Measurements from ENCODE around the gene TTC33.
A peak's percentile ranks its signal among the peaks of the same experiment; 100 is the strongest.

The TTC33 gene

DNA sequence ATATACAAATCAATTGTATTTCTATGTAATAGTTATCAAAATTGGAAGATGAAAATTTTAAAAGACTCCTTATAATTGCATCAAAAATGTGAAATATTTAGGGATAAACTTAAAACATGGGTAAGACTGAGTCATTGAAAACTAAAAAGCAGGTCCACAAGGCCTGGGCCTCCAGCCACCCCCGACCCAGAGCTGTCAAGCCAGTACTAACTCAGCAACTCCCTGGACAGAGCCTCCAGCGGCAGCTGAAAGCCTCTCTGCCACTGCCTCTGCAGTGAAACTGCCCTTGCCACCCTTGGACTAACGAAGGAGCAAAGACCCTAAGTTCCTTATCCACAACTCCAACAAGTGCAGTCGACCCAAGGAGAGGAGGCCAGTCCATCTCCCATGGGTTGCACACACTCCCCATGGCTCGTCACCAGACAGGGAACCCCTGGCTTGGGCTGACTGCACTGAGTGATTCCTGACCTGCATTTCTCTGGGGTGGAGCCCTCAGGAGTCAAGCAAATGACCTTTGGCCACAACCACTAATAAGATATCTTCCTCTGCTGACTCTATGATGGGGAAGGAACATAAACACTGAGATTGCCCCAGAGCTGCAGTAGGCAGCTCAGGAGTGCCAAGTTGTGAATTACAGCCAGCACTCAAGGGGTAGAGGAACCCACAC is 55.5 kb downstream of the TTC33 start:
- in situ Hi-C loops (cut with MboI; ENCODE audit: low sequenced_read_pairs, unreplicated experiment) = no loop called here
- DNase-seq (ENCODE audit: low spot score) = no peak
- TF ChIP-seq, protein P1, sequence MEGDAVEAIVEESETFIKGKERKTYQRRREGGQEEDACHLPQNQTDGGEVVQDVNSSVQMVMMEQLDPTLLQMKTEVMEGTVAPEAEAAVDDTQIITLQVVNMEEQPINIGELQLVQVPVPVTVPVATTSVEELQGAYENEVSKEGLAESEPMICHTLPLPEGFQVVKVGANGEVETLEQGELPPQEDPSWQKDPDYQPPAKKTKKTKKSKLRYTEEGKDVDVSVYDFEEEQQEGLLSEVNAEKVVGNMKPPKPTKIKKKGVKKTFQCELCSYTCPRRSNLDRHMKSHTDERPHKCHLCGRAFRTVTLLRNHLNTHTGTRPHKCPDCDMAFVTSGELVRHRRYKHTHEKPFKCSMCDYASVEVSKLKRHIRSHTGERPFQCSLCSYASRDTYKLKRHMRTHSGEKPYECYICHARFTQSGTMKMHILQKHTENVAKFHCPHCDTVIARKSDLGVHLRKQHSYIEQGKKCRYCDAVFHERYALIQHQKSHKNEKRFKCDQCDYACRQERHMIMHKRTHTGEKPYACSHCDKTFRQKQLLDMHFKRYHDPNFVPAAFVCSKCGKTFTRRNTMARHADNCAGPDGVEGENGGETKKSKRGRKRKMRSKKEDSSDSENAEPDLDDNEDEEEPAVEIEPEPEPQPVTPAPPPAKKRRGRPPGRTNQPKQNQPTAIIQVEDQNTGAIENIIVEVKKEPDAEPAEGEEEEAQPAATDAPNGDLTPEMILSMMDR (IDR thresholded peaks at IDR 0.05; ENCODE audit: borderline replicate concordance, control extremely low read depth, extremely low read depth, insufficient read depth, missing control alignments) = no peak

DNA sequence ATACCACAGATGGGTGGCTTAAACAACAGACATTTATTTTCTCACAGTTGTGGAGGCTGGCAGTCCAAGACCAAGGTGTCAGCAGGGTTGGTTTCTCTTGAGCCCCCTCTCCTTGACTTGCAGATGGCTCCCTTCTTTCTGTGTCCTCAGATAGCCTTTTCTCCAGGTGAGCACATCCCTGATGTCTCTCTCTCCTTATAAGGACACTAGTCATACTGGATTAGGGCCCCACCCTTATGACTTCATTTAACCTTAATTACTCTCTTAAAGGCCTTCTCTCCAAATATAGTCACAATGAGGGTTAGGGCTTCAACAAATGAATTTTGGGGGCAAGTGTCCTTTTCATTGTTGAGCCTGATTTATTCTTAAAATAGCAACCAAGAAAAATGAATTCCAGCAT is 61.3 kb downstream of the TTC33 start:
- no peak for DNase-seq (ENCODE audit: low spot score)
- TF ChIP-seq, protein P1 (IDR thresholded peaks at IDR 0.05; ENCODE audit: borderline replicate concordance, control extremely low read depth, extremely low read depth, insufficient read depth, missing control alignments) = no peak
- in situ Hi-C loops (cut with MboI; ENCODE audit: low sequenced_read_pairs, unreplicated experiment) = loop anchor here (10.0 to 25.0 kb wide), 3 partner anchors 750 to 1107 kb away; no protein-coding TSS in a partner anchor

DNA sequence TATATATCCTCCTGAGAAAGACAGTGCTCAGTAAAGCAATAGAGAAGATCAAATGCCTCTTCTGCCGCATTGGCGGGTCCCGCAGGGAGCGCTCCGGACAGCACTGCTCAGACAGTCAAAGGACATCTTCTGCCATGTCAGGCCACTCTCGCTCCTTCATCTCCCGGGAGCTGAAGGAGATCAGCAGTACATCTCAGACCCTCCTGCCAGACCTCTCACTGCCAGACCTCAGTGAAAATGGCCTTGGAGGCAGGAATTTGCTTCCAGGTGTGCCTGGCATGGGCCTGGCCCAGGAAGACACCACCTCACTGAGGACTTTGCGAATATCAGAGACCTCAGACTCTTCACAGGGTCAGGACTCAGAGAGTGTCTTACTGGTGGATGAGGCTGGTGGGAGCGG is 63.9 kb downstream of the TTC33 start:
- in situ Hi-C loops (cut with MboI; ENCODE audit: low sequenced_read_pairs, unreplicated experiment) = loop anchor here (10.0 to 25.0 kb wide), 3 partner anchors 747 to 1105 kb away; no protein-coding TSS in a partner anchor
- TF ChIP-seq, protein P1 (IDR thresholded peaks at IDR 0.05; ENCODE audit: borderline replicate concordance, control extremely low read depth, extremely low read depth, insufficient read depth, missing control alignments) = no peak
- no peak for DNase-seq (ENCODE audit: low spot score)

DNA sequence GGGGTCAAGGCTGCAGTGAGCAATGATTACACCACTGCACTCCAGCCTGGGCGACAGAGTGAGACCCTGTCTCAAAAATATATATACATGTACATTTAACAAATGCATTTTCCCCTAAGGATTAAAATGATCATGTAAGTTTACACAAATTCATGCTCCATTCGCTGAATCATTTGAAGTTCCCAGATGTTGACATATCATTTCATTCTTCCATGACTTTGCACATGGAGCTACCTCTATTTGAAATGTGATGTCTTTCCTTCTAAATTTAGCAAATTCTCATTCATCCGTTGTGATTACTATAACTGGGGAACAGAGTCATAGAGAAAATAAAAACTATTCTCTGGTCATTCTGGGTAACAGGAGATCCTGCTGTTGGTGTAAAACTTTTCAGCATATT is 65.5 kb downstream of the TTC33 start:
- DNase-seq (ENCODE audit: low spot score) = no peak
- TF ChIP-seq, protein P1 (IDR thresholded peaks at IDR 0.05; ENCODE audit: borderline replicate concordance, control extremely low read depth, extremely low read depth, insufficient read depth, missing control alignments) = no peak
- in situ Hi-C loops (cut with MboI; ENCODE audit: low sequenced_read_pairs, unreplicated experiment) = loop anchor here (10.0 to 25.0 kb wide), 3 partner anchors 745 to 1103 kb away; no protein-coding TSS in a partner anchor

DNA sequence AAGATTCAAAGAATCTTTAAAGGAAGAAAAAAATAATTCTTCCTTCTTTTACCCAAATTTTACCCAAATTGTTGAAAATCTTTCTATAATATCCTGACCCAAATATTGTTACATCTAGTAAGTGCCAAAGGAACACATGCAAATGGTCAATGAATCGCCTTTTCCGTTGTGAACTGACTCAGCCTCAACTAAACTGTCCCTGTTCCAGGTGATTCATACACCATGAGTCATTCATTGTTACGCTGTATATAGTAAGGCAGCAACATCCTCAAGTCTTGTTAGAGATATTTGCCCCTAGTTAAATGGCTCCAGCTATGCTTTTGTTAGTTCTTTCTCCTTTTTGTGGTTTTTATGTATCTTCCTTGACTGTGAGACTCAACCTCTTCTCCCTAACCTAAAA is 66.3 kb downstream of the TTC33 start:
- in situ Hi-C loops (cut with MboI; ENCODE audit: low sequenced_read_pairs, unreplicated experiment) = loop anchor here (25.0 kb wide), 2 partner anchors 977 to 1102 kb away; no protein-coding TSS in a partner anchor
- TF ChIP-seq, protein P1 (IDR thresholded peaks at IDR 0.05; ENCODE audit: borderline replicate concordance, control extremely low read depth, extremely low read depth, insufficient read depth, missing control alignments) = no peak
- DNase-seq (ENCODE audit: low spot score) = peak; percentile 36

DNA sequence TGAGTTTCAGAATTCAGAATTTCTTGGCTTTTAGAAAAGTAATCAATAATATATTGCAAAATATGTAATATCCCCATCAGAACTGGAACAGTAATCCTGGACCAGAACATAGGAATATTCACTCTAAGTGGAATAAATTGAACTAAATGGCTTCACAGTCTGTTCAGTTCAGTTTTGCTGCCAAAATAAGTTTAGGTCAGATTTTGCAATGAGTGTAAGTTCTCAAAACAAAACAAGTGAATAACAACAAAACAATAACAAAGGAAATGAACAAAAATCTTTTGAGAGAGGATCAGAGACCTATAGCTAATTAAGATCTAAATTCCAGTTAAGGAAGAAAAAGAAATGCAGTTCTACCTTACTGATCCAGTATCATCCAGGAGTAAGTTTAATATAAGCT is 66.8 kb downstream of the TTC33 start:
- TF ChIP-seq, protein P1 (IDR thresholded peaks at IDR 0.05; ENCODE audit: borderline replicate concordance, control extremely low read depth, extremely low read depth, insufficient read depth, missing control alignments) = no peak
- in situ Hi-C loops (cut with MboI; ENCODE audit: low sequenced_read_pairs, unreplicated experiment) = loop anchor here (25.0 kb wide), 2 partner anchors 977 to 1102 kb away; no protein-coding TSS in a partner anchor
- no peak for DNase-seq (ENCODE audit: low spot score)

Data from GM13976 (cell line).